Measurements from ENCODE around the gene SLC25A21.

Gene SLC25A21

DNA sequence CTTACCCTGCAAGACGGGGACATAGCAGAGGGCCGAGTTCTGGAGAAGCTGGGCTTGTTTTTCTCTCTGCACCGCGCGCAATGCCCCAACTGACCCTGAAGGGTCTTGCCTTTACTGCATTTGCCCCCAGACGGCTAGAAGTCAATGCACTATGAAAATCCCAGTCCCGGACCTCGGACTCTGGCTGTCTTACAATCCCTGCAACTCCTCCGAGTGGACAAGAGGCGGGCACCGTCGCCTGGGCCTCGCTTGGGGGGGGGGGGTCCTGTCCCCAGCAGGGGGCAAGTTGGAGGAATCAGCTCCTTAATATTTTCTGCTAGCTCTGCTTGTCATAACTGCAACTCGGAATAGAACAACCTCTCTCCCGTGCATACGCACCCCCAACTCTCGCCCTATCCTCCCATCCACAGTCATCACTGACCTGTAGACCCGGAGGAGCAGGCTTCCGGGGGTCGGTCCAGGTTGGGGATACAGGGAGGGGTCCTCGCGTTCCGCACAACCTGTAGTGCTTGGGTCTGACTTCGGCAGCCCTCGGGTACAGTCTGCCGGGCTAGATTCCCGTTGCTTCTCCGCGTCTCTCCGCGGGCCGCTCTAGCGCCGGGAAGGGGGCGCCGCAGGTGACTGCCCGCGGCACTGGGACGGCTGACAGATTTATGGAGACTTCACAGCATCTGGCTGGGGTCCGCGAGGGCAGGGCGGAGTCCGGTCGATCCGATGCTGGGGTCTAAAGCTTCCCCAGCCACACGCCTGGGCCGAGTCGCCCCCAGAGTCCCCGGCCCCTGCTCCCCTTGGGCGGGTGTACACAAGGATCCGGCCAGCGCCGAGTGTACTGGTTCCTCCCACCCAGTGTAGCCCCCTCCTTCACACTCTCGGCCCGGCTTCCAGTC lies 514.0 kb downstream of the SLC25A21 start:
- ATAC-seq, result no peak

DNA sequence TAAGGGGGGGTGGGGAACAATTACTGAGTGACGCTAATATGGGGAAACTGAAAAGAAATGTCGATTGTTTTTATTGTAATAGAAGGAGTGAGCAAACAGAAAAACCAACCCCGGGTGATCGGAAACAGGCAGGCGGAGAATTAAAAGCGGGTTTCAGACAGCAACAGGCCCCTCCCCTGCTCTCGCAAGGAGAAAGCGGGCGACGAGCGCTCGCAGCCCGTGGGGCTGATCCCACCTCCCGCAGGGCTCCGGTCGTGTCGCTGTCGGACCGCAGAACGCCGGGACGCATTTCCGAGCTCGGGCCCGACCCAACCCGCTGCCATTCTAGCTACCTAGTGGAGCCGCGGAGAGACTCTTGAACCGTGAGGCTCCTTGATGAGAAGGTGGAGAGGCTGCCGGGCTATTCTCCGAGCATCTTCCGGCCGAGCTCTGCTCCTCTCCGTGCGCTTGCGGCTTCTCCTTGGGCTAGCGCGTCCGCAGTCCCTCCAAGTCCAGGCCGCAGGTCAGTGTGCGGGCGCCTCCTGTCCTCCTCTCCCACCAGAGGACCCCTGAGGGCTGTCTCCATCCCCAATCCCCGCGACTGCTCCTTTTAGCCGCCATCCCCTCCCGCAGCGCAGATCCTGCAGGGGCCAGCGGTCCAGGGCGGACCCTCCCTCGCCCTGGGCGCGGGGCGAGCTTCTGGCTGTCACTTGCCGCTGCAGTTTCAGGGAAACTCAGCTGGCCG lies 514.8 kb downstream of the SLC25A21 start:
- TF ChIP-seq ISL1 (CRISPR knock-in tag; IDR thresholded peaks at IDR 0.05), result no peak
- no peak for TF ChIP-seq ZNF70 (CRISPR knock-in tag; IDR thresholded peaks at IDR 0.05)
- no peak; the same call in 1 of the 3 replicates for ATAC-seq

More for the DNA sequence above, 514.0 kb downstream of the SLC25A21 start:
- TF ChIP-seq ZNF70 (CRISPR knock-in tag; IDR thresholded peaks at IDR 0.05) (no peak), BACH2 (CRISPR knock-in tag; IDR thresholded peaks at IDR 0.05; ENCODE audit: borderline replicate concordance) (no peak), PPARA (CRISPR knock-in tag; IDR thresholded peaks at IDR 0.05; ENCODE audit: borderline replicate concordance) (no peak), ZNF565 (CRISPR knock-in tag; conservative IDR thresholded peaks at IDR 0.05; ENCODE audit: low read depth) (no peak), ARNTL (CRISPR knock-in tag; IDR thresholded peaks at IDR 0.05; ENCODE audit: borderline replicate concordance, low read depth) (no peak), ESRRG (CRISPR knock-in tag; IDR thresholded peaks at IDR 0.05) (no peak), SNAI2 (CRISPR knock-in tag; IDR thresholded peaks at IDR 0.05) (no peak)
- TF ChIP-seq, protein P1, sequence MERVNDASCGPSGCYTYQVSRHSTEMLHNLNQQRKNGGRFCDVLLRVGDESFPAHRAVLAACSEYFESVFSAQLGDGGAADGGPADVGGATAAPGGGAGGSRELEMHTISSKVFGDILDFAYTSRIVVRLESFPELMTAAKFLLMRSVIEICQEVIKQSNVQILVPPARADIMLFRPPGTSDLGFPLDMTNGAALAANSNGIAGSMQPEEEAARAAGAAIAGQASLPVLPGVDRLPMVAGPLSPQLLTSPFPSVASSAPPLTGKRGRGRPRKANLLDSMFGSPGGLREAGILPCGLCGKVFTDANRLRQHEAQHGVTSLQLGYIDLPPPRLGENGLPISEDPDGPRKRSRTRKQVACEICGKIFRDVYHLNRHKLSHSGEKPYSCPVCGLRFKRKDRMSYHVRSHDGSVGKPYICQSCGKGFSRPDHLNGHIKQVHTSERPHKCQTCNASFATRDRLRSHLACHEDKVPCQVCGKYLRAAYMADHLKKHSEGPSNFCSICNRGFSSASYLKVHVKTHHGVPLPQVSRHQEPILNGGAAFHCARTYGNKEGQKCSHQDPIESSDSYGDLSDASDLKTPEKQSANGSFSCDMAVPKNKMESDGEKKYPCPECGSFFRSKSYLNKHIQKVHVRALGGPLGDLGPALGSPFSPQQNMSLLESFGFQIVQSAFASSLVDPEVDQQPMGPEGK (CRISPR knock-in tag; IDR thresholded peaks at IDR 0.05; ENCODE audit: borderline replicate concordance), result no peak

DNA sequence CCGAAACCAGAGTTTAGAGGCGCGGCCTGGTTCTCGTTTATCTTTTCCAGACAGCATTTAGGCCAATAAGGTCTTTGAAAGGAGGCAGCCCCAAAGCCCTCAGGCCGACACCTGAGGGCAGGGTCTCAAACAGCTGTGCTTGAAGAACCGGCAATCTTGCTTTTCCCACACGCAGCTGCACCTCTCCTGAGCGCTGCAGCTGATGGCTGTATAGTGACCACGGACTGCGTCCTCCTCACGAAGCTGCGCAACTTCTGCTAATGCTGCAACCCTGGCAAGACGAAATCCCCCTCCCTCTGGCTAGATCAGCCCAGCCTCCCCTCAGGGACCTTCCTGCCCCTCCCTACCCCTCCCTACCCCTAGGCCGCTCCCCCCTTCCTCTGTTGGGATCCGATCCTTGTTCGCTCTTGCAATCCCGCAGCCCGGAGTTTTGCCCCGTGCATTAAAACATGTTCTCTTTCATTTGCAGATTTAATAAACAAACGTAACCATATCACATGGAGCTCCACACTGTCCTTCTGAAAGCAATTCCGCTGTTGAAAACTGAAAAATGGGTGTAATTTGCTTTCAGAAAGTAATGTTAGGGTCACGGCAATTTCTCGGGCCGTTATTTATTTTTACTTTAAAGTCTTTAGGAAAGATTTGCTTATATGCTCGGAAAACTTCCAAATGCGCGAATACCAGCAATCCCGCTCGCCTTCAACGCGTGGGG lies 515.6 kb downstream of the SLC25A21 start:
- ATAC-seq, result 0 out of 3 replicates have a peak, but pooled peaks have one; percentile 8
- TF ChIP-seq, protein P2, sequence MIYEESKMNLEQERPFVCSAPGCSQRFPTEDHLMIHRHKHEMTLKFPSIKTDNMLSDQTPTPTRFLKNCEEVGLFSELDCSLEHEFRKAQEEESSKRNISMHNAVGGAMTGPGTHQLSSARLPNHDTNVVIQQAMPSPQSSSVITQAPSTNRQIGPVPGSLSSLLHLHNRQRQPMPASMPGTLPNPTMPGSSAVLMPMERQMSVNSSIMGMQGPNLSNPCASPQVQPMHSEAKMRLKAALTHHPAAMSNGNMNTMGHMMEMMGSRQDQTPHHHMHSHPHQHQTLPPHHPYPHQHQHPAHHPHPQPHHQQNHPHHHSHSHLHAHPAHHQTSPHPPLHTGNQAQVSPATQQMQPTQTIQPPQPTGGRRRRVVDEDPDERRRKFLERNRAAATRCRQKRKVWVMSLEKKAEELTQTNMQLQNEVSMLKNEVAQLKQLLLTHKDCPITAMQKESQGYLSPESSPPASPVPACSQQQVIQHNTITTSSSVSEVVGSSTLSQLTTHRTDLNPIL (CRISPR knock-in tag; IDR thresholded peaks at IDR 0.05; ENCODE audit: low read depth), result no peak
- no peak for TF ChIP-seq ESRRG (CRISPR knock-in tag; IDR thresholded peaks at IDR 0.05)
- no peak for TF ChIP-seq TCF4 (CRISPR knock-in tag; IDR thresholded peaks at IDR 0.05; ENCODE audit: borderline replicate concordance)
- TF ChIP-seq, protein P3, sequence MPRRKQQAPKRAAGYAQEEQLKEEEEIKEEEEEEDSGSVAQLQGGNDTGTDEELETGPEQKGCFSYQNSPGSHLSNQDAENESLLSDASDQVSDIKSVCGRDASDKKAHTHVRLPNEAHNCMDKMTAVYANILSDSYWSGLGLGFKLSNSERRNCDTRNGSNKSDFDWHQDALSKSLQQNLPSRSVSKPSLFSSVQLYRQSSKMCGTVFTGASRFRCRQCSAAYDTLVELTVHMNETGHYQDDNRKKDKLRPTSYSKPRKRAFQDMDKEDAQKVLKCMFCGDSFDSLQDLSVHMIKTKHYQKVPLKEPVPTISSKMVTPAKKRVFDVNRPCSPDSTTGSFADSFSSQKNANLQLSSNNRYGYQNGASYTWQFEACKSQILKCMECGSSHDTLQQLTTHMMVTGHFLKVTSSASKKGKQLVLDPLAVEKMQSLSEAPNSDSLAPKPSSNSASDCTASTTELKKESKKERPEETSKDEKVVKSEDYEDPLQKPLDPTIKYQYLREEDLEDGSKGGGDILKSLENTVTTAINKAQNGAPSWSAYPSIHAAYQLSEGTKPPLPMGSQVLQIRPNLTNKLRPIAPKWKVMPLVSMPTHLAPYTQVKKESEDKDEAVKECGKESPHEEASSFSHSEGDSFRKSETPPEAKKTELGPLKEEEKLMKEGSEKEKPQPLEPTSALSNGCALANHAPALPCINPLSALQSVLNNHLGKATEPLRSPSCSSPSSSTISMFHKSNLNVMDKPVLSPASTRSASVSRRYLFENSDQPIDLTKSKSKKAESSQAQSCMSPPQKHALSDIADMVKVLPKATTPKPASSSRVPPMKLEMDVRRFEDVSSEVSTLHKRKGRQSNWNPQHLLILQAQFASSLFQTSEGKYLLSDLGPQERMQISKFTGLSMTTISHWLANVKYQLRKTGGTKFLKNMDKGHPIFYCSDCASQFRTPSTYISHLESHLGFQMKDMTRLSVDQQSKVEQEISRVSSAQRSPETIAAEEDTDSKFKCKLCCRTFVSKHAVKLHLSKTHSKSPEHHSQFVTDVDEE (CRISPR knock-in tag; IDR thresholded peaks at IDR 0.05), result no peak
- TF ChIP-seq BACH2 (CRISPR knock-in tag; IDR thresholded peaks at IDR 0.05; ENCODE audit: borderline replicate concordance), result no peak
- TF ChIP-seq ARNTL (CRISPR knock-in tag; IDR thresholded peaks at IDR 0.05; ENCODE audit: borderline replicate concordance, low read depth), result no peak
- no peak for TF ChIP-seq ZNF70 (CRISPR knock-in tag; IDR thresholded peaks at IDR 0.05)
- no peak for TF ChIP-seq ZNF8 (CRISPR knock-in tag; IDR thresholded peaks at IDR 0.05)
- TF ChIP-seq RARB (CRISPR knock-in tag; IDR thresholded peaks at IDR 0.05), result no peak
- no peak for TF ChIP-seq CSDC2 (CRISPR knock-in tag; IDR thresholded peaks at IDR 0.05)
- no peak for TF ChIP-seq ZFP30 (CRISPR knock-in tag; IDR thresholded peaks at IDR 0.05)
- TF ChIP-seq GLIS3 (CRISPR knock-in tag; IDR thresholded peaks at IDR 0.05), result no peak
- TF ChIP-seq ZFP3 (CRISPR knock-in tag; IDR thresholded peaks at IDR 0.05), result no peak

DNA sequence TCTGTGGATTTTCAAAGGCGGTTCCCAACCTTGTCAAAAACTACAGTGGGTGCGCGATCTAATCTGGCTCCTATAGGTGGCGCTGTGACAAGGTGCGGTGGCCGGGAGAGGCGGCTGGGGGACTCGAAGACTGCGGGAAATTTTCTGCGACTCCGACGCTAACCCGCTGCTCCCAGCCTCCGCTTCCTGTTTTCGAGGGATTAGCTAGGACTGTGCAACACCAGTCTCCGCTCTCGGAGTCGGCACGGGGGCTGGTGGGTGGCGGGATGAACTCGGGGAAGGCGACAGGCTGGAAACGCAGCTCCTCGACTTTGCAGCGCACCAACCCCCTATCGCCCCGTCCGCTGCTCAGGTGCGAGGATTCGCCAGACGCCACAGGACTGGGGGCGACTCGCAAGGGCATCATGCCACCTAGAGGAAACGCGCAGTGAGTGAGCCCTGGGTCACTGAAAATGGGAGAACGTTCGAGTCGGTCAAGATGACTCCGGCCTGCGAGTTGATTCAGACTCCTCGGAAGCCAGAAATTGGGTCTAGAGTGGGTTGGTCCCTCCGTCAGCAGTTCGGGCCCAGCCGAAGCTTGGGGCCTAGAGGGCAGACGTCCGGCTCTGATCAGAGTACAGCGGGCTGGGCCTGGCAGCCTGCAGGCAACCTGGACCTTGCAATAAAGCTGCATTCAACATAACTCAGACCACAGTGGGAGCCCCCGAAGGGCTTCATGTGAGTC lies 516.3 kb downstream of the SLC25A21 start:
- peak; percentile 59 for ATAC-seq
- TF ChIP-seq ARNTL (CRISPR knock-in tag; IDR thresholded peaks at IDR 0.05; ENCODE audit: borderline replicate concordance, low read depth), result no peak
- TF ChIP-seq, protein P1 (CRISPR knock-in tag; IDR thresholded peaks at IDR 0.05; ENCODE audit: borderline replicate concordance), result no peak
- no peak for TF ChIP-seq CSDC2 (CRISPR knock-in tag; IDR thresholded peaks at IDR 0.05)
- no peak for TF ChIP-seq ZNF70 (CRISPR knock-in tag; IDR thresholded peaks at IDR 0.05)
- TF ChIP-seq, protein P2 (CRISPR knock-in tag; IDR thresholded peaks at IDR 0.05; ENCODE audit: low read depth), result no peak
- no peak for TF ChIP-seq ZFP30 (CRISPR knock-in tag; IDR thresholded peaks at IDR 0.05)
- no peak for TF ChIP-seq ZNF565 (CRISPR knock-in tag; conservative IDR thresholded peaks at IDR 0.05; ENCODE audit: low read depth)
- no peak for TF ChIP-seq TCF4 (CRISPR knock-in tag; IDR thresholded peaks at IDR 0.05; ENCODE audit: borderline replicate concordance)
- TF ChIP-seq ZC3H10 (CRISPR knock-in tag; IDR thresholded peaks at IDR 0.05), result no peak
- TF ChIP-seq GLIS3 (CRISPR knock-in tag; IDR thresholded peaks at IDR 0.05), result no peak
